Activated T-cell treated with anti-CD3 and anti-CD28 coated beads for 4 hours (primary cell): ENCODE measurements around the gene RIC8B.
"Not testable (repeated sequence)": the region's sequence is repeated elsewhere in the genome, so short reads cannot be mapped to it uniquely, and the experiment has no call there.

Experiments used
- DNase-seq: peaks from one replicate; pipeline ENCODE4 v3.0.0-alpha.2; 2020

The RIC8B gene

GRCh38 chr12:106910202-106910601 is 135.7 kb downstream of the RIC8B start:
- DNase-seq = no peak

GRCh38 chr12:106911581-106911980 is 137.1 kb downstream of the RIC8B start:
- no peak for DNase-seq

- no peak for DNase-seq
Observed at GRCh38 chr12:106913456-106913855, 139.0 kb downstream of the RIC8B start.

GRCh38 chr12:106914796-106915634 is 140.5 kb downstream of the RIC8B start:
- DNase-seq = no peak

GRCh38 chr12:106915635-106916026 is 141.1 kb downstream of the RIC8B start:
- no peak for DNase-seq

- no peak for DNase-seq
Observed at GRCh38 chr12:106917503-106917902, 143.0 kb downstream of the RIC8B start.

GRCh38 chr12:106918746-106919145 is 144.3 kb downstream of the RIC8B start:
- no peak for DNase-seq

- DNase-seq = no peak
Observed at GRCh38 chr12:106919910-106920544, 145.5 kb downstream of the RIC8B start.

- not testable (repeated sequence) for DNase-seq
Observed at GRCh38 chr12:106921976-106922375, 147.5 kb downstream of the RIC8B start.

- not testable (repeated sequence) for DNase-seq
Observed at GRCh38 chr12:106923594-106923993, 149.1 kb downstream of the RIC8B start.

- DNase-seq = no peak
Observed at GRCh38 chr12:106924268-106924861, 149.9 kb downstream of the RIC8B start.

- DNase-seq = no peak
Observed at GRCh38 chr12:106926657-106927056, 152.2 kb downstream of the RIC8B start.

- DNase-seq = no peak
Observed at GRCh38 chr12:106934277-106934676, 159.8 kb downstream of the RIC8B start.
